ENCODE results near the gene LARP6. TPM values are rescaled to one million over a fixed set of nuclear protein-coding genes. Genes with fewer than 3 reads are reported as not detected.
"Not testable (repeated sequence)": the region's sequence is repeated elsewhere in the genome, so short reads cannot be mapped to it uniquely, and the experiment has no call there.

The LARP6 gene
- total and polyA plus RNA-seq, 4 donors = 4.2 to 8.7 (median 6.8) TPM

GRCh38 chr15:70820214-70820613 is 33.7 kb downstream of the LARP6 start:
- no peak for DNase-seq
- H3K27me3 ChIP-seq (ENCODE audit: control insufficient read depth in 3 of 3, insufficient read depth in 3 of 3, low read length in 2 of 3) = no peaks in the 10 kb centered on the region
- peaks cover 0 to 7% (median 0%) of the 10 kb centered on the region in 5 donors for H3K4me1 ChIP-seq (ENCODE audit: control insufficient read depth in 5 of 5, insufficient read depth in 5 of 5, low read length in 5 of 5)
- ATAC-seq (ENCODE audit: insufficient read depth, low FRiP score) = no peak
- H3K36me3 ChIP-seq (ENCODE audit: control insufficient read depth in 4 of 4, insufficient read depth in 4 of 4, low read length in 4 of 4) = no peaks in the 10 kb centered on the region
- TF ChIP-seq CTCF (IDR thresholded peaks at IDR 0.05; ENCODE audit: control extremely low read depth, extremely low read depth) = no peak
- H3K27ac ChIP-seq (ENCODE audit: low read depth in 1 of 2, low read length in 1 of 2) = no peak overlapping the region
- H3K9ac ChIP-seq (ENCODE audit: insufficient read depth in 1 of 2, low read length in 2 of 2) = no peak overlapping the region
- no peaks in the 10 kb centered on the region for H3K9me3 ChIP-seq (ENCODE audit: control insufficient read depth in 4 of 4, insufficient read depth in 3 of 4, low read length in 3 of 4)
- H3K4me3 ChIP-seq = no peak overlapping the region

- no peaks in the 10 kb centered on the region for H3K4me1 ChIP-seq (ENCODE audit: control insufficient read depth in 5 of 5, insufficient read depth in 5 of 5, low read length in 5 of 5)
- H3K36me3 ChIP-seq (ENCODE audit: control insufficient read depth in 4 of 4, insufficient read depth in 4 of 4, low read length in 4 of 4) = no peaks in the 10 kb centered on the region
- no peak overlapping the region for H3K9ac ChIP-seq (ENCODE audit: insufficient read depth in 1 of 2, low read length in 2 of 2)
- H3K4me3 ChIP-seq = no peak overlapping the region
- no peak for ATAC-seq (ENCODE audit: insufficient read depth, low FRiP score)
- WGBS, 2 donors = 95 to 98% methylated on average over 2 of the region's 2 CpGs
- DNase-seq = no peak
- H3K27ac ChIP-seq (ENCODE audit: low read depth in 1 of 2, low read length in 1 of 2) = no peak overlapping the region
- peaks cover 0 to 1% (median 0%) of the 10 kb centered on the region in 4 donors for H3K9me3 ChIP-seq (ENCODE audit: control insufficient read depth in 4 of 4, insufficient read depth in 3 of 4, low read length in 3 of 4)
- peaks cover 0 to 8% (median 0%) of the 10 kb centered on the region in 3 donors for H3K27me3 ChIP-seq (ENCODE audit: control insufficient read depth in 3 of 3, insufficient read depth in 3 of 3, low read length in 2 of 3)
- no peak for TF ChIP-seq CTCF (IDR thresholded peaks at IDR 0.05; ENCODE audit: control extremely low read depth, extremely low read depth)
These were observed 35.4 kb downstream of the LARP6 start for GRCh38 chr15:70818580-70818979.

DNA sequence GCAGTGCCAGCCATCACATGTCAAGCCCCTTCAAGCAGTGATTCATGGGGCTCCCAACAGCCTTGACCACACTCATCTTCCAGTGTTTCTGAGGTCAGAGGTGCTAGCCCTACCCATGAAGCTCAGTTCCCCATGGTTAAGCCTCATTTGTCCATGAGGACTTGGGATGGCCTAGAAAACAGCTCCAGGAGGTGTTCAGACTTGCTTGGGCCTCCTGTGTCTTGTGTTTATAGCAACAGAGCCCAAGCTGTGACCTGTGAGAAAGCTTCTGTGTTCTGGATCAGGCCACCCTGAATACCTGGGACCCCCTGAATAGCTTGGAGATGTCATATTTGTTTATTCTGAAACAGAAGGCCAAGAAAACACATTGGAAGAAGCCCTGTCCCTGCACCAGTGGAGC is 36.7 kb downstream of the LARP6 start:
- no peaks in the 10 kb centered on the region for H3K4me1 ChIP-seq (ENCODE audit: control insufficient read depth in 5 of 5, insufficient read depth in 5 of 5, low read length in 5 of 5)
- H3K9ac ChIP-seq (ENCODE audit: insufficient read depth in 1 of 2, low read length in 2 of 2) = no peak overlapping the region
- DNase-seq (no peak), ATAC-seq (ENCODE audit: insufficient read depth, low FRiP score) (no peak)
- no peak overlapping the region for H3K27ac ChIP-seq (ENCODE audit: low read depth in 1 of 2, low read length in 1 of 2)
- no peak for TF ChIP-seq CTCF (IDR thresholded peaks at IDR 0.05; ENCODE audit: control extremely low read depth, extremely low read depth)
- H3K36me3 ChIP-seq (ENCODE audit: control insufficient read depth in 4 of 4, insufficient read depth in 4 of 4, low read length in 4 of 4) = no peaks in the 10 kb centered on the region
- H3K9me3 ChIP-seq (ENCODE audit: control insufficient read depth in 4 of 4, insufficient read depth in 3 of 4, low read length in 3 of 4) = peaks cover 0 to 1% (median 0%) of the 10 kb centered on the region in 4 donors
- H3K27me3 ChIP-seq (ENCODE audit: control insufficient read depth in 3 of 3, insufficient read depth in 3 of 3, low read length in 2 of 3) = peaks cover 0 to 13% (median 0%) of the 10 kb centered on the region in 3 donors
- H3K4me3 ChIP-seq = no peak overlapping the region

GRCh38 chr15:70815604-70816003 is 38.4 kb downstream of the LARP6 start:
- Histone ChIP-seq H3K27me3 (ENCODE audit: control insufficient read depth in 3 of 3, insufficient read depth in 3 of 3, low read length in 2 of 3) (peaks cover 0 to 21% (median 0%) of the 10 kb centered on the region in 3 donors), H3K4me1 (ENCODE audit: control insufficient read depth in 5 of 5, insufficient read depth in 5 of 5, low read length in 5 of 5) (peaks cover 0 to 9% (median 0%) of the 10 kb centered on the region in 5 donors), H3K27ac (ENCODE audit: low read depth in 1 of 2, low read length in 1 of 2) (no peak overlapping the region), H3K4me3 (no peak overlapping the region), H3K9ac (ENCODE audit: insufficient read depth in 1 of 2, low read length in 2 of 2) (no peak overlapping the region), H3K9me3 (ENCODE audit: control insufficient read depth in 4 of 4, insufficient read depth in 3 of 4, low read length in 3 of 4) (peaks cover 0 to 1% (median 0%) of the 10 kb centered on the region in 4 donors), H3K36me3 (ENCODE audit: control insufficient read depth in 4 of 4, insufficient read depth in 4 of 4, low read length in 4 of 4) (no peaks in the 10 kb centered on the region)
- DNase-seq (no peak), ATAC-seq (ENCODE audit: insufficient read depth, low FRiP score) (no peak)
- no peak for TF ChIP-seq CTCF (IDR thresholded peaks at IDR 0.05; ENCODE audit: control extremely low read depth, extremely low read depth)
- 84 to 95% methylated on average over 5 of the region's 5 CpGs for WGBS, 2 donors

GRCh38 chr15:70815011-70815410 is 38.9 kb downstream of the LARP6 start:
- DNase-seq; H3K4me3 ChIP-seq; H3K9me3 ChIP-seq (ENCODE audit: control insufficient read depth in 4 of 4, insufficient read depth in 3 of 4, low read length in 3 of 4); H3K4me1 ChIP-seq (ENCODE audit: control insufficient read depth in 5 of 5, insufficient read depth in 5 of 5, low read length in 5 of 5); ATAC-seq (ENCODE audit: insufficient read depth, low FRiP score); H3K9ac ChIP-seq (ENCODE audit: insufficient read depth in 1 of 2, low read length in 2 of 2); H3K36me3 ChIP-seq (ENCODE audit: control insufficient read depth in 4 of 4, insufficient read depth in 4 of 4, low read length in 4 of 4); H3K27ac ChIP-seq (ENCODE audit: low read depth in 1 of 2, low read length in 1 of 2): not testable (repeated sequence)
- peaks cover 0 to 24% (median 0%) of the 10 kb centered on the region in 3 donors for H3K27me3 ChIP-seq (ENCODE audit: control insufficient read depth in 3 of 3, insufficient read depth in 3 of 3, low read length in 2 of 3)
- WGBS, 2 donors = 76 to 80% methylated on average over 4 of the region's 4 CpGs

All from lung (tissue), 12 donors.